T-helper 9 cell (primary cell): ENCODE measurements around the gene IRF6.

ENCODE experiments used
- DNase-seq: peaks from one replicate; pipeline ENCODE4 v3.0.0-alpha.2; 2020
- total RNA-seq, 2 donors: gene quantifications; one replicate each; lab custom pipeline; 2026; lab: John Stamatoyannopoulos, UW

Gene IRF6
- 1.1 to 2.2 reads per million in 2 donors for total RNA-seq

DNA sequence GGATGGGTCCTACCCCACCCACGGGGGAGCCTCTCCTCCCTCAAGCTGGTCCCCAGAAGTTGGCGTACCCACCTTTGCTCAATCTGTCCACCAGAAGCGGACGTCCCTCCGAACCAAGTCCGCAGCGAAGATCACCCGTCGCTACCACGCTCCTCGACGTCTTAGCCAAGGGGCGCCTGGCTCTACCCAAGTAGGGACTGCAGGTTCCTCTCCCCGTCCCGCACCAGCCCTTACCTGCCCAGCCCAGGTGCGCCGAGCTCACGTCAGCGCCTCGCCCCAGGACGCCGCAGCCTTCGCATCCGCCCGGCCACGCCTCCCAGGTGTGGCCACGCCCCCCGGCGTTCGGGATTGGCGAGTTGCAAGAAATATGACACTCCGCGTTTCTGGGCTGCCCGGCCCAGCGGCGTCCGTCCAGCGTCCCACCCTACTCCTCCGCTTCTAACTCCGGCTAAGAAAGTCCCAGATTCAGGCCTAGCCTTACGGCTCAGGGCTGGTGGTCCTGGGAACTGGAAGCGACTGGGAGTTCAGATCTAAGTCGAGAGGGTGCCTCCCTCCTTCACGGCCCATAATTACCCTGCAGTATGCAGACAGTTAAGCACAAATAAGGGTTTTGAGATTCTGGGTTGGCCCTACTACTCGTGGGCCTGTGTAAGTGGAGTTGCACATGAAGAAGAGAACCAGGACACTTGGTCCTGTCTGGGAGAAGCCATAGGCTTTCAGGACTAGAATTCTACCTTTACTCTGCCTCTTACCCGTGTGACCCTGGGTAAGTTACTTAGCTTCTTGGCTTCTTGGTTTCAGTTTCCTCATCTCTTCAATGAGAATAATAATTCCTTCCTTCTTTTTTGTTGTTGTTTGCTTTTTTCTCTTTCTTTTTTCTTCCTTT, at the start of gene IRF6:
Gene IRF6 (minus strand): TSS at position 268 of the 886 bp plus-strand sequence. CDS start 4,729 bp downstream, outside the sequence.
- DNase-seq: peak; percentile 71

DNA sequence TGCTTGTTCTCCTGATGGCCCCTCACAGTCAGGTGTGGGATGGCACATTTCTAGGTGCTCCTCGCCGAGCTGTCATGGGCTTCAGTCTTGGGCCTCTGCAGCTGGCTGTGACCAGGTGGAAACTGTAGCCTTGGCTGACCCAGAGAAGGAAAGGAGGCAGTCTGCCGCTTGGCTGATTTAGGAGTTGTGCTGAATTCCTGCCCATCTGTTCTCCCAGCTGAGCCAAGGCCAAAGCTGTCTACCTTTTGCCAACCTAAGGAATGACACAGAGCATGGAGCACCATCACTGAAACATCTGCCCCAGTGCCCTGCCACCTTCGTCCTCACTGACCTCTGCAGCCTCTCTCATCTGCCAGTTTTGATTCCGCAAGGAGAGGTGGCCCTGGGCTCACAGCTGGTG, 49.7 kb upstream of the IRF6 start:
- no peak for DNase-seq

DNA sequence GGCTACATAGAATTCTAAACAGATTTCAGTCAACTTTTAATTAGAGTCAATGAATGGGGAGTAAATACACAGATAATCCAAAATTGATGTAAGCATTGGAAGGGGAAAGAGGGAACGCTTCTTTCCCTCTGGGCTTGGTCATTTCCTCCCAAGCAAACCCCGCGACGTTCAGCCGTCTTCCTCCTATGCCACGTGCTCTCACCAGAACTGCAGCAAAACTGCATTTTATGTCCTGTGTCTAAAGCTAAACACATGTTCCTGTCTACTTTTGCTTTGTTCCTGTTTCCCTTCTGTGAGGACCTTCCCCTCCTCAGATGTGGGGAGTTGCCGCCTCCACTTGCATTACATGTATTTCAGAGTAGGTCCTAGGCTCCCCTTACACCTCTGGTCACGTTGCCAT, 49.1 kb upstream of the IRF6 start:
- DNase-seq: no peak

DNA sequence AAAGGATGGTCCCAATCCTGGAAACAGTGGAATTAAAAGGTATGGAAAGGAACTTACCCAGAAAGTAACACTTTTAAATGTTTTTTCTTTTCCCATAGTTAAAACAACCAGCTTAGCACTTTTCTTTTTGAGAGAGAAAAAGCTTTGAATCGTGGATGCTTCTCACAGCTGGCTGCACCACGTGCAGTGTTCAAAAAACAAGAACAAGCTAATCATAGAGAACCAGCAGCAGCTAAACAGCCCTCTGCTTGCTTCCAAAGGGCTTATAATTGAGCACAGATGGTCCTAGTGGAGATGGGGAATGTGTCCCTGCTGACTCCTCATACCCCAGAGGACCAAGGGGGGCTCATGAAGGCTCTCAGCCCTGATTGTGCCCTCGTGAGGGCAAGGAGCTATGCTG, 48.3 kb upstream of the IRF6 start:
- DNase-seq: no peak

DNA sequence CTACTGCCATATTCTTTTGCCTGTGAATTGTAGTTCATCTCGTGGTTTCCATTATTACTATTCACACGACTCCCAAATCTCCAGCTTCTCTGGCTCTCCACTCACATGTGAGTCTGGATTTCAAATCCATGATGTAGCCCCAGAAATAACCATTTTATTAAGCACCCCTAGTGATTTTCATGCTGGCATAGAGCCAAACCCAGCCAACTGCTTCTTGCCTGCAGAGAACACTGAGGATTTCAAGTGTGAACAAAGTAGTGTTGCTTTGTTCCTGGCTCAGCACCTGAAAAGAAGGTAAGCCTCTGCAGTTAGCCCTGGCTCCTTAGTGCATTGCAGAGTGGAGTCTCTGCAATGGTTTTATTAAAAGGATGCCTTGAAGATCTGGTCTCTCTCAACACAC, 47.7 kb upstream of the IRF6 start:
- no peak for DNase-seq

DNA sequence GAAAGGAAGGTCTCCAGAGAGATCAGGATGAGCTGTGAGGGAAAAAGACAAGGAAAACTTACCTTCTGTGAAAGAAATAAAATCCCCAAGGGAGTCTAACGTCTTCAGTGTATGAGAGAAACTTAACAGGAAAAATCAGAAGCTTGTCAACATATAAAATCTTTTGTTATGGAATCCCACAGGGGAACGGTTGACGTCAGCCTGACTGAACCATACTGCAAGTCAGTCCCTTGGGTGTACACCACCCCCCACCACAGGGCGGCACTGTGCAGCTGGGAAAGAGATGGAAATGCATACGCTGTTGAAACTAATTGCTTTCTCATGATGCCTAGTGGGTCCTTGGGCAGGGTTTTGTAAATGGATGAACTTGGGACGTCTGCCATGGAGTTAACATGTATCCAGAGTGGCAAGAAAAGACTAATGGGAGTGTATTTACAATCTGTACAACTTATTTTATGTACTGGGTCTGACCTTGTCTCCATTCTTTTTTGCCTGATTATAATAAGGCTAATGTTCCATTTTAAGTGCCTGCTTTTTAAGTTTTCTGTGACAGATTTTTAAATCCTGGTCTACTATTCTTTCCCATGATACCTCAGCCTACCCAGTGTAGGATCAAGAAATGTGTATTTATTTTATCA, 44.5 kb upstream of the IRF6 start:
- DNase-seq: no peak

DNA sequence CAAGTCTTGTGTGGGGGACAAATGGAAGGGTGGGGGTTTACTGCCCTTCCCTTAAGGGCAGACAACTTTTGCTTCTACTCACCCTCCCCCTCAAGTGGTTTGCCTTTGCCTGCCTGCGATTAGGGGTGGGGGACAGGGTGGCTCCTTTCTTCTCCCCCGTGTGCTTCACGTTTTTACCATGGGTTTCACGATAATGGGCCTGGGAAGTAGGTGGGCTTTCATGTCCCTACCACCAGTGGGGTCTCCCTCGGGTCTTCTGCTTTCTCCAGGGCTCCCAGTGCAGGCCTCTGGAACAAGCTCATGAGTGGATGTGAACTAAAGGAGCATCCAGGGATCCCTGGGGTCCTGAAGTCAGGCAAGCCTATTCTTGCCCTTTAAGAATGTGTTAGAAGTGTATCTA, 43.4 kb upstream of the IRF6 start:
- no peak for DNase-seq

DNA sequence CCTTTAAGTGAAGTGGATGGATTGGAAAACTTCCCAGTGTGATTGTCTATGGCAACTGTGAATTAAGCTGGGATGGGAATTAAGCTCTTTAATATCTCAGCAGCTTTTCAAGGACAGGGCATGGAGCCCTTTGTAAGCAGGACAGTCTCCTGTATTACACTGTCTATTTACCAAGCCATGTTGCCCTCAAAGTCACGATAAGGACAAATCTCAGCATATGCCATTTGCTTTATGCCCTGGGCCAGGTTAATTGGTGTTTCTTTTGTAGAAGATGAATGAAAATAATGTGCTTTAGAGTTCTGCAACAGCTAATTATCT, 39.4 kb upstream of the IRF6 start:
- DNase-seq: no peak

DNA sequence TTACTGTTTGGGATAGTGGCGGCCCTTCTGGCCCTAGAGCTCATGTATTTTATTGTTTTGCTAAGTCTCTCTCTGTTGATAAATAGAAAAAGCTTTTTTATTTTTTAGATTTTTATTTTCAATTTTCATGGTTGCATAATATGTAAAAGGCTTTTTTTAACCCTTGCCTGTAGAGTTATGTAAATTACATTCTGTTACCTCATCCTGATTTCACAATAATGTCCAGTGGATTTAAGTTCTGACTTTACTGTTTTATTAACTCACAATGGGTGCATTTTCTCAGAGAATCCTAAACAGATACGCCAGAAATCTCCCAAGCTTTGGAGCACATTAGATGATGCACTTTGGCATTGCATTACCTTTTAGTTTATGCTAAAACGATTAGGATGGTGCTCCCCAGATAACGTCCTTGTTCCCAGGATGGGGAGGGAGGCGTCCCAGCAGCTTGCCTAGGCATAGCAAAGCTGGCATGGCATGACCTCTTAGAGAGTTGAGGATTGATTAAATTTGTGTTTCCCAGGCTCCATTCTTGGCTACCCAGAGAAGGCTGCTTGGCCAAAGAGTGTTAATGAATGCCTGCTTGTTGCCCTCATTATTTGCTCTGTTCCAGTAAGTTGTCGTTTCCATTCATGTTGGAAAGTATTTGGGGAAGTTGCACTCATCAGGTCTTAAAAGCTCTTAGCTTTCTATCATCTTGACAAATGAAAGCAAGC, 38.9 kb upstream of the IRF6 start:
- DNase-seq: no peak

DNA sequence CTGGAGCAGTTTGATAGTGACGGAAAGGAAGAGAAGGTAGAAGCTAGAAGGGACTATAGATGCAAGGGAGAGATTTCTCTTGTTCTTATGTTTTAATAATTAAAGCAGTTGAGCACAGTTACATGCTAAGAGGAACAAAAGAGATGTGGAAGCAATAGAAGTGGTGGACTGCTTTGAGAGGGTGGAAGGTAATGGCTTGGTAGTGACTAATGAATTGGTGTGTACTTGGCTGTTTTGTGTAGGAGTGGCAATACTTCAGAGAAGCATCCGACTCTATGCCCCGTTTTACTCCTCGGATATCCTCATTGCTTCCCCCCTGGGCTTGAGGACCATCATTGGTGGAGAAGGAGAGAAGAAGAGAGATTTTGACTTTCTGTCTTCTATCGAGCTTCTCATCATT, 34.7 kb upstream of the IRF6 start:
- no peak for DNase-seq

DNA sequence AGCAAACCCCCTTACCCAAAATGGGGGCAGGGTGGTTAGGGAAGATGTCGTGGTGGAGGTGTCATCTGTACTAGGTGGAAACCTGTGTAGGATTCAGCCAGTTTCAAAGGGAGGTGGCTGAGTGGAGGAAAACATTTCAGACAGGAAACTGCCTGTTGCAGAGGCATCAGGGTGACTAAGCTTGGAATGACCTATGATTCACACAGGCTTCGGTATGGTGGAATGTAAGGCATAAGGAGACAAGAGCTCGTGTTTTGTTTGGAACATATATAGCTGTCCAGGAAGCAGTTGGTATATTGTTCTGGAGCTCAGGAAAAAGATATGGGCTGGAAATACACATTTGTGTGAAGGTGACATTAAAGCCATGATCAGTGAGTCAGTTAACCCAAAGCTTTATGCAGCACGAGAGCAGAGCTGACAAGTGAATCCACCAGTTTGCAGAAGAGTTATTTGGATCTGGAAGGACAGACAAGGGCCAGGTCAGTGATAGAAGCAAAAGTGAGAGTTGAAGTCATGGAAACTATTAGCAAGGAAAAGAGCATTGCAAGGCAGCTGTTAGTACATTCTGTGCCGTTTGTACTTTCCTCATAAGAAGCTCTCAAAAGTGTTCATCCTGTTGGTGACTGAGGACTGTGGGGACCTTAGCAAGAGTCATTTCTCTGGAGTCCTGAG, 34.1 kb upstream of the IRF6 start:
- no peak for DNase-seq

DNA sequence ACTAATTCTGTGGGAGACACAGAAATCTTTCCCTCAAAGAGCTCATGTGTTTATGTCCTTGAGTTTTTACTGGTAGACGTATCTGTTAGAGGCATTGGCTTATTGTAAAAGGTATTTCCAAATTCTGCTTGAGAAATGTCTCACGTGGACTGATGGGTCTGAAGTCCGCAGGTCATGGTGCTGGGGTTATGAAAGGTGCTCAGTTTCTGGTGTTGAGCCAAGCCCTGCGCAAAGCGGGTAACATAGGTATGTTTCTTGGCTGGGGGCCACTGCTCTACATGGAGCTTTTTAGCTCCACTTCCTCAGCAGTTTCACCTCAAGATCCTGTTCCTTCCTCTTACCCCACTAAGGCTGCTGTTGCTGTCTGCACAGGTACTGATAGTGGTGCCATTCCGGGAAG, 32.6 kb upstream of the IRF6 start:
- DNase-seq: no peak

DNA sequence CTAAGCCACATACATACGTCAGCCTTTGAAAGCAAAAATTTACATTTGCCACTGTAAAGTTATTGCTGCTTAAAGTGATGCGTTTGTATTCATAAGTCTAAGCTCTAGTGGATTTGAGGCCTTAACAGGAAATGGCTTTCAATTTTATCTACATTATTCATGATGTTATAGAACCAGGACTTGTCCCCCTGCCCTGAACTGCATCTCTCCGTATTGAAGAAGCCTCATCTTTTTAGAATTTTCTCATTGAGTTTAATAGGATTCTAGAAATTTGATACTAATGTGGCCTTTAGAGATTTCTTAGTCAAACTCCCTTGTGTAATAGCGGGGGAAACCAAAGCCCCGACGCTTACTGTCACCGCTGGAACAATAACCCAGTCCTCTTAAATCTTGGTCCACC, 31.7 kb upstream of the IRF6 start:
- no peak for DNase-seq

DNA sequence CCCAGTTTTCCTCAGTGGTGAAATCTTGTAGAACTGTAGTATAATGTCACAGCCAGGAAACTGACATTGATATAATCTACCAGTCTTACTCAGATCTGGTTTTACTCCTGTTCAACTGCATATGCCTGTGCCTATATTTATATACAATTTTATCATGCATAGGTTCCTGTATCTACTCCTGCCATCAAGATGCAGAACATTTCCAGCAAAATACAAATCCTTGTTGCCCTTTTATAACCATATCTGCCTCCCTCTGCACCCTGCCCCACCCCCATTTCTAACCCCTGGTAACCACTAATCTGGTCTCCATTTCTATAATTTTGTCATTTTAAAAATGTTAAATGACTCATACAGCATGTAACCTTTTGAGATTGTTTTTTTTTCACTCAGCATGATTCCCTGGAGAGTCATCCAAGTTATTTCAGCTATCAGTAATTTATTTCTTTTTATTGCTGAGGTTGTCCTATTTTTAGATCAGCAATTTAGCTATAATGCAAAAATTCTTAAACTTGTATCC, 29.9 kb upstream of the IRF6 start:
- no peak for DNase-seq

DNA sequence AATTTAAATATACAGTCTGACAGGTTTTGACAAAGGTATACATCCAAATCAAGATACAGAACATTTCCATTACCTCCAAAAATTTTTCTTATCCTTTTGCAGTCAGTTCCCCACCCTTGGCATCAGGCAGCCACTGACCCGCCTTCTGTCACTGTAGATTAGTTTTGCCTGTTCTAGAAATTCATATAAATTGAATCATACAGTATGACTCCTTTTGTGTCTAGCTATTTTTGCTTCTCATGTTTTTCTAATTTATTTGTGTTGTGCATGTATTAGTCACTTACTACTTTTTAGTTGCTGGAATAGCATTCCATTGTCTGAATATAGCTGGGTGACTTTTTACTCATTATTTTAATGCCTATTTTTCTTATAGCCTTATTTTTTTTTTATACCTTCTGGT, 25.7 kb upstream of the IRF6 start:
- DNase-seq: no peak

DNA sequence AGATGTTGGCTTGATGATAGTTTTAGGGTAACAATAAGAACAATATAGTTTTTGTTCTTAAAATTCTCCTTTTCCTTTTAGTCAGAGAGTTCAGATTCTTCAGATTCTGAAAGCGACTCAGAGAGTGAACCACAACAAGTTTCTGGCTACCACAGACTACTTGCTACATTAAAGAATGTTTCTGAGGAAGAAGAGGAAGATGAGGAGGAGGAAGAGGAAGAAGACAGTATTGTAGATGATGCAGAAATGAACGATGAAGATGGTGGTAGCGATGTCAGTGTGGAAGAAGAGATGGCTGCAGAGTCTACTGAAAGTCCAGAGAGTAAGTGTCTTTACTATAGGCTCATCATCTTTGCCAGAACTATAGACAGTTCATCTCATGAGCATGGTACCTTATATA, 24.8 kb upstream of the IRF6 start:
- no peak for DNase-seq

DNA sequence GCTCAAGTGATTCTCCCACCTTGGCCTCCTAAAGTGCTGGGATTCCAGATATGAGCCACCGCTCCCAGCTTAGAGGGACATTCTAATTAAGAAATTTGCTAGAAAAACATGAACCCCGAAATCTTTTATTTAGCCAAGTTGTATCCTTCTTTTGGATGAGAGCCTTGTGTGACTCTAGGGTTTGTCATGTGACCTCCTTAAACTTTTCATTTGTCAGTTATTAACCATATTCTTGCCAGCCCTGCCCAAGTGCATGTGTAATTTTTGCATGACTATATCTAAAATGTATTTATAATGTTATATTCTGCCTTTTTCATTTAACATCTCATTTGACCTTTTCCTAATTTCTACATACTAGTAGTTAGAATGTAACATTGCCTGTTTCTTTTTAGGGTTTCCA, 23.8 kb upstream of the IRF6 start:
- DNase-seq: no peak

DNA sequence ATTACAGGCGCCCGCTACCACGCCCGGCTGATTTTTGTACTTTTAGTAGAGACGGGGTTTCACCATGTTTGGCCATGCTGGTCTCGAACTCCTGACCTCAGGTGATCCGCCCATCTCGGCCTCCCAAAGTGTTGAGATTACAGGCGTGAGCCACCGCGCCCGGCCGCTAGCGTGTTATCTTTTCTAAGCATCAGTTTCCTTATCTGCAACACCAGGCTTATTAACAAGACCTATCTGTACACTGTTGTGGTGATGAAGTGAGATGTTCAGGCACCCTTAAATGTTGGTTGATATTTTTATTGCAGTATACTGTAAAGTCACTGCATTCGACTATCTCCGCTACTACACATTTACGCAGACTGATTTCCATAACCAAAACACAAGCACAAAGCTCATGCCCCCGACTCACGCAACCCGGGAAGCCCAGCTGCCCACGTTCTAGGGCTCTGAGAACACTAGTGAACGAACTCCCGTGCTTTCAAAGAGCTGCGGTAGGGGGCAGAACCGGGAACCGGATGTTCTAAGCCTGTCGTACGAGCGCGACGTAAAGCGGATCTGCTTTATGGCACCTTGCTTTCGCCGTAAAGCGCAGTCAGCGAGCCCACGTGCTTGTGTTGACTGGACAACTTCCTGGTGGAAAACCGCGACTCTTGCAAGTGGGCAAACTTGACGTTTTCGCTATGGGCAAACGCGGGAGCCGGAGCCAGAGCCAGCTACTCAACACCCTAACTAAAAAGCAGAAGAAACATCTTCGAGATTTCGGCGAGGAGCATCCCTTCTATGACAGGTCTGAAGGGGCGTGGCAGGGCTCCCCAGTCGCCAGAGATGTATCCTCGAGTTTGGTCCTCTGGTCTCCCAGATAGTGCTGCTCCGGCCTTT, 21.7 kb upstream of the IRF6 start, which contains the start of gene UTP25:
Gene UTP25 (plus strand): TSS at position 589 of the 879 bp plus-strand sequence. CDS start 92 bp downstream, at position 681.
- peak; percentile 84 for DNase-seq

DNA sequence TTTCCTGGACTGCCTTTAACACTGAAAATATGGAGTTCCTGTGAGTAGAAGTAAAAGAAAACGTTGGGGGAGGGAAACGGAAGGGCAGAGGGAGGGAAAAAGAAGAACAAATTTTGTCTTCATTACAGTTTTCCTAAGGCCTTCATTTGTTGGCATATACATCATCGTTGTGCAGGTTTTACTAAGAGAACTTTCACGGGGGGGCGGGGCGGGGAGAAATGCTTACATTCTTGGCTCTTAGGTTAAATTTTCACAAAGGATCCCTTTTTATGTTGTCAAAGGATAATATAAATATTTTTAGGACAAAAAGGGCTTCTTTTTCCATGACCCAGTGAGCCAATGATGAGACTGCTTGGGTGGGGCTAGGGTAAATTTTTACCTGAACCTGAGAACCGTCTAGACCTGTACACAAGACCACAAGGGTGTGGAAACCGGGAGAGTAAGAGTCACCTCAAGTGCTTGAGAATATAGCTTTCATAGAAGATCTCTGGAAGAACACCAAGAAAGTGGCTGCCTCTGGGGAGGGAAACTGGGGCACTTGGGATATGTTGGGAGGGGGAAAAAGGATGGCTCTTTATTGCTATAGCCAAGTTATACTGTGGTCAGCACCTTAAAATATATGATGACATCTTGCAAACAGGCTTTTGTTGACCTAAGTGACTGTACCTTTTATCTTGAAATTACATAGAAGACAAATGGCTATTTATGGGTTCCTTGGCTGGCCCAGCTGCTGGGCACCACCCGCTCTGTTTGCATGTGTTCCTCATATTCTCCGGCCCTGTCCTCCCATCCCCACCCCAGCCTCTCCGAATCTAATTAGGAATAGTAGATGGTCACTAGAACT, 19.9 kb upstream of the IRF6 start:
- DNase-seq: no peak

DNA sequence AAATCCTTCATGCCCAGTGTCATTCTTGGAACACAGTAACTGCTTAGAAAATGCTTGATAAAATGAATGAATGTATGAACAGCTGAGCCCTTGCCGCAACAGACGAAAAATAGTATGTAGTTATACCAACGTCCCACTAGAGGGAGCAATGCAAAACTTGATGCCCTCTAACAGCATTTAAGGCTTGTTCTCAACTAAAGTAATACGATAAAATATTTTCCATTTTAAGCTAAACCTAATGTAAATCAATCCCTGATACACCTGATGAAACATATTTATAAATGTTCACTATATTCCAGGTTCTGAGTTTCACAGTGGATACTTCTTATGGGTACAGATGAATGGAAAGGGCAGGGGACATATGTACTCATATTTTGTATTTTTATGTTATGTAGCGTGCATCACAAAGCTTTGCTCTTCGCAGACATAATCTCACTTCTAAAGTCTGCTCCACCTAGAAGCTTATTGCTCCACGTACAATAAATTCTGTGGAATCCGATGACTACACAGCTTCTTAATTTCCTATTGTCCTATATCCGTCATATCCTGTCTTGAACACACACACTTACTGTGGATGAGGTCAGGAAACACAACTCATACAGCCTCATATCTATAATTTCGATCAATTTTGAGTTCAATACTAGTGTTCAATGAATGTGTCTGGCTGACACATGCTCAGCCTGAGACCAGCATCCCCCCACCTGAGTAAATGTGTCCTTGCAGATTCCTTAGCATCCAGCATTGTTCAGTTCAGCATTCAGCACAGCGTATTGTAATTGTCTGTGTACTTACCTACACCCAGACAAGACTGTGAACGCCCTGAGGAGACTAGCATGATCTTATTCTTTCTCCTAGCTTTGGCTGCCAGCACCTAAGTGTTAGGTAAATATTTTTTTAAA, 17.4 kb upstream of the IRF6 start:
- DNase-seq: no peak
